GM23338 (cell line): ENCODE measurements around the gene IGF2. TPM values are rescaled to one million over a fixed set of nuclear protein-coding genes. Genes with fewer than 3 reads are reported as not detected.

Experiments
- ATAC-seq: fragments of 200-7000 bp; cut with Tn5 transposase; 3 replicates; pipeline ENCODE4 v1.9.1; 2020
- DNase-seq: peaks from one replicate; pipeline ENCODE4 v3.0.0-alpha.2; 2015; ENCODE audit warnings: low spot score
- H2AFZ ChIP-seq: fragments of 200-600 bp; sonication (generic); 2 replicates; pipeline ENCODE4 v1.8.0; 2016; ENCODE audit warnings: antibody characterized with exemption, mild to moderate bottlenecking, moderate library complexity
- H3F3A ChIP-seq: fragments of 200-600 bp; sonication (generic); replicated peaks from 2 replicates; pipeline ENCODE4 v1.8.0; 2017; ENCODE audit warnings: antibody characterized with exemption, mixed run types, low read depth
- H3K27ac ChIP-seq: fragments of 200-600 bp; sonication (generic); 2 replicates; pipeline ENCODE4 v1.6.1; 2016; ENCODE audit warnings: low read depth
- H3K27me3 ChIP-seq: fragments of 200-600 bp; sonication (generic); 2 replicates; pipeline ENCODE4 v1.8.0; 2016; ENCODE audit warnings: mild to moderate bottlenecking, mixed run types, moderate library complexity; ENCODE audit not compliant: insufficient read depth
- H3K36me3 ChIP-seq: fragments of 200-600 bp; sonication (generic); 2 replicates; pipeline ENCODE4 v1.8.0; 2016; ENCODE audit warnings: mild to moderate bottlenecking; ENCODE audit not compliant: insufficient read depth
- H3K4me1 ChIP-seq: fragments of 200-600 bp; sonication (generic); 2 replicates; pipeline ENCODE4 v1.8.0; 2016; ENCODE audit warnings: mild to moderate bottlenecking, moderate library complexity; ENCODE audit not compliant: insufficient read depth
- H3K4me2 ChIP-seq: fragments of 200-600 bp; sonication (generic); 2 replicates; pipeline ENCODE4 v1.7.1; 2017; ENCODE audit warnings: mixed run types
- H3K4me3 ChIP-seq: fragments of 200-600 bp; sonication (generic); 2 replicates; pipeline ENCODE4 v1.6.1; 2016; ENCODE audit warnings: mixed run types
- H3K79me2 ChIP-seq: fragments of 200-600 bp; sonication (generic); replicated peaks from 2 replicates; pipeline ENCODE4 v1.8.0; 2017; ENCODE audit warnings: mild to moderate bottlenecking; ENCODE audit not compliant: insufficient read depth
- H3K9me2 ChIP-seq: fragments of 200-600 bp; sonication (generic); 2 replicates; pipeline ENCODE4 v1.8.0; 2017; ENCODE audit not compliant: insufficient read depth
- H4K20me1 ChIP-seq: fragments of 200-600 bp; sonication (generic); replicated peaks from 2 replicates; pipeline ENCODE4 v1.8.0; 2017; ENCODE audit warnings: mild to moderate bottlenecking; ENCODE audit not compliant: insufficient read depth
- H3K27ac Mint-ChIP-seq: 2 replicates; pipeline ENCODE4 v1.8.0; 2020; ENCODE audit warnings: inconsistent platforms, mild to moderate bottlenecking, moderate library complexity, mixed read lengths
- H3K27me3 Mint-ChIP-seq: 3 replicates; pipeline ENCODE4 v1.8.0; 2022; ENCODE audit warnings: low read depth, mild to moderate bottlenecking, moderate library complexity, mixed read lengths, inconsistent platforms; ENCODE audit not compliant: insufficient read depth, poor library complexity
- H3K36me3 Mint-ChIP-seq: 3 replicates; pipeline ENCODE4 v1.8.0; 2021; ENCODE audit warnings: low read depth, mild to moderate bottlenecking, inconsistent platforms, moderate library complexity, mixed read lengths
- H3K4me1 Mint-ChIP-seq: 3 replicates; pipeline ENCODE4 v1.8.0; 2020; ENCODE audit warnings: mild to moderate bottlenecking, inconsistent platforms, mixed read lengths
- H3K4me3 Mint-ChIP-seq: 3 replicates; pipeline ENCODE4 v1.8.0; 2021; ENCODE audit warnings: moderate library complexity, mild to moderate bottlenecking, inconsistent platforms, mixed read lengths
- H3K9me3 Mint-ChIP-seq: 3 replicates; pipeline ENCODE4 v1.8.0; 2020; ENCODE audit warnings: moderate library complexity, mild to moderate bottlenecking, inconsistent platforms, mixed read lengths
- CREB1 ChIP-seq: fragments of 250-450 bp; sonication (Bioruptor Pico); IDR thresholded peaks from 2 replicates; pipeline ENCODE4 v1.5.0; 2020; ENCODE audit warnings: low read depth, mild to moderate bottlenecking, moderate library complexity
- EZH2 ChIP-seq: fragments of 200-600 bp; sonication (generic); IDR thresholded peaks from one replicate; pipeline ENCODE4 v1.8.0; 2017; ENCODE audit warnings: antibody characterized with exemption, mild to moderate bottlenecking, low read depth; ENCODE audit not compliant: unreplicated experiment
- EZH2phosphoT487 ChIP-seq: fragments of 200-600 bp; sonication (generic); IDR thresholded peaks from one replicate; pipeline ENCODE4 v1.8.1; 2018; ENCODE audit warnings: antibody characterized with exemption; ENCODE audit not compliant: unreplicated experiment
- JUNB ChIP-seq: IDR thresholded peaks from one replicate; pipeline ENCODE4 v1.6.1; 2016; ENCODE audit warnings: antibody characterized with exemption; ENCODE audit not compliant: unreplicated experiment
- NANOG ChIP-seq: IDR thresholded peaks from 2 replicates; pipeline ENCODE4 v1.6.1; 2016; ENCODE audit warnings: antibody characterized with exemption, borderline replicate concordance
- POLR2AphosphoS5 ChIP-seq: IDR thresholded peaks from 2 replicates; pipeline ENCODE4 v1.6.1; 2016; ENCODE audit warnings: antibody characterized with exemption, low read depth
- ZNF114 ChIP-seq: fragments of 250-450 bp; sonication (Bioruptor Pico); IDR thresholded peaks from 2 replicates; pipeline ENCODE4 v1.5.0; 2020; ENCODE audit warnings: mild to moderate bottlenecking, moderate library complexity
- ZNF331 ChIP-seq: fragments of 250-450 bp; sonication (Bioruptor Pico); IDR thresholded peaks from 2 replicates; pipeline ENCODE4 v1.5.0; 2020; ENCODE audit warnings: low read depth, mild to moderate bottlenecking, moderate library complexity
- polyA plus RNA-seq: library from polyadenylated mRNA; unstranded; fragments of >200 nt; fragmentation: Nextera tagmentation; extraction: Ambion mirVana; gene quantifications from 2 replicates; pipeline ENCODE4 v1.2.1, GENCODE V29; 2016
- total RNA-seq: library from RNA; depleted of rRNA; stranded (reverse); fragments of >200 nt; shearing (Covaris generic); gene quantifications from 2 replicates; pipeline ENCODE4 v1.2.3, GENCODE V29; 2014
- TF ChIP-seq, protein P1 (sequence below): fragments of 250-450 bp; sonication (Bioruptor Pico); IDR thresholded peaks from 2 replicates; pipeline ENCODE4 v1.5.0; 2020; ENCODE audit warnings: mild to moderate bottlenecking, moderate library complexity
- TF ChIP-seq, protein P2 (sequence below), 2 experiments: fragments of 200-600 bp in 1 of 2; sonication (generic) in 1 of 2; conservative IDR thresholded peaks; 2 replicates each; pipeline versions ENCODE4 v1.5.1 to v1.6.1; 2016 to 2017; ENCODE audit warnings: antibody characterized with exemption in 2 of 2, low read depth in 2 of 2, mild to moderate bottlenecking in 2 of 2, moderate library complexity in 1 of 2
- TF ChIP-seq, protein P3 (sequence below): IDR thresholded peaks from one replicate; pipeline ENCODE4 v1.6.1; 2018; ENCODE audit warnings: antibody characterized with exemption; ENCODE audit not compliant: unreplicated experiment

The IGF2 gene
- total and polyA plus RNA-seq, 2 experiments from 2014 or later, result 1.4 to 4.0 TPM

DNA sequence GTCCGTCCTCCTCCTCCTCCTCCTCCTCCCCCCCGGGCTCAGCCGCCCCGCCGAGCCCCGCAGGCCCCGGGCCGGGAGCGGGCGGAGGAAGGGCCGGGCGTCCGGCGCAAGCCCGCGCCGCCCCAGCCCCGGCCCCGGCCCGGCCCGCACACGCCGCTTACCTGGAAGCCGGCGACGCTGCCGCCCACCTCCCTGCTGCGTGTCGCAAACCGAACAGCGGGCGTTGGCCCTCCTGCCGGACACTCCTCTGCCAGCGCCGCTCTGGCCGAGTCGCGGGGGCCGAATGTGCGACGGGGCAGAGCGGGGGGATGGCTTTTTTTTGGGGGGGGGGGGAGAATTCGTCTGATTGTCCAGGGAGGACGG is 1.1 kb downstream of the IGF2 start:
- H3K4me1 ChIP-seq, result peaks cover 13% of the 10 kb centered on the region; the same call in 1 of the 2 replicates
- TF ChIP-seq EZH2, result no peak
- TF ChIP-seq JUNB, result no peak
- TF ChIP-seq POLR2AphosphoS5, result no peak
- TF ChIP-seq, protein P1, sequence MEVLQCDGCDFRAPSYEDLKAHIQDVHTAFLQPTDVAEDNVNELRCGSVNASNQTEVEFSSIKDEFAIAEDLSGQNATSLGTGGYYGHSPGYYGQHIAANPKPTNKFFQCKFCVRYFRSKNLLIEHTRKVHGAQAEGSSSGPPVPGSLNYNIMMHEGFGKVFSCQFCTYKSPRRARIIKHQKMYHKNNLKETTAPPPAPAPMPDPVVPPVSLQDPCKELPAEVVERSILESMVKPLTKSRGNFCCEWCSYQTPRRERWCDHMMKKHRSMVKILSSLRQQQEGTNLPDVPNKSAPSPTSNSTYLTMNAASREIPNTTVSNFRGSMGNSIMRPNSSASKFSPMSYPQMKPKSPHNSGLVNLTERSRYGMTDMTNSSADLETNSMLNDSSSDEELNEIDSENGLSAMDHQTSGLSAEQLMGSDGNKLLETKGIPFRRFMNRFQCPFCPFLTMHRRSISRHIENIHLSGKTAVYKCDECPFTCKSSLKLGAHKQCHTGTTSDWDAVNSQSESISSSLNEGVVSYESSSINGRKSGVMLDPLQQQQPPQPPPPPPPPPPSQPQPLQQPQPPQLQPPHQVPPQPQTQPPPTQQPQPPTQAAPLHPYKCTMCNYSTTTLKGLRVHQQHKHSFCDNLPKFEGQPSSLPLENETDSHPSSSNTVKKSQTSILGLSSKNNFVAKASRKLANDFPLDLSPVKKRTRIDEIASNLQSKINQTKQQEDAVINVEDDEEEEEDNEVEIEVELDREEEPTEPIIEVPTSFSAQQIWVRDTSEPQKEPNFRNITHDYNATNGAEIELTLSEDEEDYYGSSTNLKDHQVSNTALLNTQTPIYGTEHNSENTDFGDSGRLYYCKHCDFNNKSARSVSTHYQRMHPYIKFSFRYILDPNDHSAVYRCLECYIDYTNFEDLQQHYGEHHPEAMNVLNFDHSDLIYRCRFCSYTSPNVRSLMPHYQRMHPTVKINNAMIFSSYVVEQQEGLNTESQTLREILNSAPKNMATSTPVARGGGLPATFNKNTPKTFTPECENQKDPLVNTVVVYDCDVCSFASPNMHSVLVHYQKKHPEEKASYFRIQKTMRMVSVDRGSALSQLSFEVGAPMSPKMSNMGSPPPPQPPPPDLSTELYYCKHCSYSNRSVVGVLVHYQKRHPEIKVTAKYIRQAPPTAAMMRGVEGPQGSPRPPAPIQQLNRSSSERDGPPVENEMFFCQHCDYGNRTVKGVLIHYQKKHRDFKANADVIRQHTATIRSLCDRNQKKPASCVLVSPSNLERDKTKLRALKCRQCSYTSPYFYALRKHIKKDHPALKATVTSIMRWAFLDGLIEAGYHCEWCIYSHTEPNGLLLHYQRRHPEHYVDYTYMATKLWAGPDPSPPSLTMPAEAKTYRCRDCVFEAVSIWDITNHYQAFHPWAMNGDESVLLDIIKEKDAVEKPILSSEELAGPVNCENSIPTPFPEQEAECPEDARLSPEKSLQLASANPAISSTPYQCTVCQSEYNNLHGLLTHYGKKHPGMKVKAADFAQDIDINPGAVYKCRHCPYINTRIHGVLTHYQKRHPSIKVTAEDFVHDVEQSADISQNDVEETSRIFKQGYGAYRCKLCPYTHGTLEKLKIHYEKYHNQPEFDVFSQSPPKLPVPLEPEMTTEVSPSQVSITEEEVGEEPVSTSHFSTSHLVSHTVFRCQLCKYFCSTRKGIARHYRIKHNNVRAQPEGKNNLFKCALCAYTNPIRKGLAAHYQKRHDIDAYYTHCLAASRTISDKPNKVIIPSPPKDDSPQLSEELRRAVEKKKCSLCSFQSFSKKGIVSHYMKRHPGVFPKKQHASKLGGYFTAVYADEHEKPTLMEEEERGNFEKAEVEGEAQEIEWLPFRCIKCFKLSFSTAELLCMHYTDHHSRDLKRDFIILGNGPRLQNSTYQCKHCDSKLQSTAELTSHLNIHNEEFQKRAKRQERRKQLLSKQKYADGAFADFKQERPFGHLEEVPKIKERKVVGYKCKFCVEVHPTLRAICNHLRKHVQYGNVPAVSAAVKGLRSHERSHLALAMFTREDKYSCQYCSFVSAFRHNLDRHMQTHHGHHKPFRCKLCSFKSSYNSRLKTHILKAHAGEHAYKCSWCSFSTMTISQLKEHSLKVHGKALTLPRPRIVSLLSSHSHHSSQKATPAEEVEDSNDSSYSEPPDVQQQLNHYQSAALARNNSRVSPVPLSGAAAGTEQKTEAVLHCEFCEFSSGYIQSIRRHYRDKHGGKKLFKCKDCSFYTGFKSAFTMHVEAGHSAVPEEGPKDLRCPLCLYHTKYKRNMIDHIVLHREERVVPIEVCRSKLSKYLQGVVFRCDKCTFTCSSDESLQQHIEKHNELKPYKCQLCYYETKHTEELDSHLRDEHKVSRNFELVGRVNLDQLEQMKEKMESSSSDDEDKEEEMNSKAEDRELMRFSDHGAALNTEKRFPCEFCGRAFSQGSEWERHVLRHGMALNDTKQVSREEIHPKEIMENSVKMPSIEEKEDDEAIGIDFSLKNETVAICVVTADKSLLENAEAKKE, result no peak
- TF ChIP-seq, protein P2, sequence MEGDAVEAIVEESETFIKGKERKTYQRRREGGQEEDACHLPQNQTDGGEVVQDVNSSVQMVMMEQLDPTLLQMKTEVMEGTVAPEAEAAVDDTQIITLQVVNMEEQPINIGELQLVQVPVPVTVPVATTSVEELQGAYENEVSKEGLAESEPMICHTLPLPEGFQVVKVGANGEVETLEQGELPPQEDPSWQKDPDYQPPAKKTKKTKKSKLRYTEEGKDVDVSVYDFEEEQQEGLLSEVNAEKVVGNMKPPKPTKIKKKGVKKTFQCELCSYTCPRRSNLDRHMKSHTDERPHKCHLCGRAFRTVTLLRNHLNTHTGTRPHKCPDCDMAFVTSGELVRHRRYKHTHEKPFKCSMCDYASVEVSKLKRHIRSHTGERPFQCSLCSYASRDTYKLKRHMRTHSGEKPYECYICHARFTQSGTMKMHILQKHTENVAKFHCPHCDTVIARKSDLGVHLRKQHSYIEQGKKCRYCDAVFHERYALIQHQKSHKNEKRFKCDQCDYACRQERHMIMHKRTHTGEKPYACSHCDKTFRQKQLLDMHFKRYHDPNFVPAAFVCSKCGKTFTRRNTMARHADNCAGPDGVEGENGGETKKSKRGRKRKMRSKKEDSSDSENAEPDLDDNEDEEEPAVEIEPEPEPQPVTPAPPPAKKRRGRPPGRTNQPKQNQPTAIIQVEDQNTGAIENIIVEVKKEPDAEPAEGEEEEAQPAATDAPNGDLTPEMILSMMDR (conservative IDR thresholded peaks at IDR 0.05; ENCODE audit: low read depth in 2 of 2), result no peak
- TF ChIP-seq NANOG, result no peak
- TF ChIP-seq, protein P3, sequence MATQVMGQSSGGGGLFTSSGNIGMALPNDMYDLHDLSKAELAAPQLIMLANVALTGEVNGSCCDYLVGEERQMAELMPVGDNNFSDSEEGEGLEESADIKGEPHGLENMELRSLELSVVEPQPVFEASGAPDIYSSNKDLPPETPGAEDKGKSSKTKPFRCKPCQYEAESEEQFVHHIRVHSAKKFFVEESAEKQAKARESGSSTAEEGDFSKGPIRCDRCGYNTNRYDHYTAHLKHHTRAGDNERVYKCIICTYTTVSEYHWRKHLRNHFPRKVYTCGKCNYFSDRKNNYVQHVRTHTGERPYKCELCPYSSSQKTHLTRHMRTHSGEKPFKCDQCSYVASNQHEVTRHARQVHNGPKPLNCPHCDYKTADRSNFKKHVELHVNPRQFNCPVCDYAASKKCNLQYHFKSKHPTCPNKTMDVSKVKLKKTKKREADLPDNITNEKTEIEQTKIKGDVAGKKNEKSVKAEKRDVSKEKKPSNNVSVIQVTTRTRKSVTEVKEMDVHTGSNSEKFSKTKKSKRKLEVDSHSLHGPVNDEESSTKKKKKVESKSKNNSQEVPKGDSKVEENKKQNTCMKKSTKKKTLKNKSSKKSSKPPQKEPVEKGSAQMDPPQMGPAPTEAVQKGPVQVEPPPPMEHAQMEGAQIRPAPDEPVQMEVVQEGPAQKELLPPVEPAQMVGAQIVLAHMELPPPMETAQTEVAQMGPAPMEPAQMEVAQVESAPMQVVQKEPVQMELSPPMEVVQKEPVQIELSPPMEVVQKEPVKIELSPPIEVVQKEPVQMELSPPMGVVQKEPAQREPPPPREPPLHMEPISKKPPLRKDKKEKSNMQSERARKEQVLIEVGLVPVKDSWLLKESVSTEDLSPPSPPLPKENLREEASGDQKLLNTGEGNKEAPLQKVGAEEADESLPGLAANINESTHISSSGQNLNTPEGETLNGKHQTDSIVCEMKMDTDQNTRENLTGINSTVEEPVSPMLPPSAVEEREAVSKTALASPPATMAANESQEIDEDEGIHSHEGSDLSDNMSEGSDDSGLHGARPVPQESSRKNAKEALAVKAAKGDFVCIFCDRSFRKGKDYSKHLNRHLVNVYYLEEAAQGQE, result no peak
- no peak for TF ChIP-seq ZNF331 (CRISPR knock-in tag)
- TF ChIP-seq ZNF114, result no peak
- TF ChIP-seq CREB1 (CRISPR knock-in tag), result no peak
- TF ChIP-seq EZH2phosphoT487, result no peak
- no peaks in the 10 kb centered on the region; the same call in 1 of the 2 replicates for H3F3A ChIP-seq
- peaks cover 6% of the 10 kb centered on the region; the same call in 1 of the 3 replicates for H3K9me3 Mint-ChIP-seq
- peaks cover 15% of the 10 kb centered on the region for H4K20me1 ChIP-seq
- no peaks in the 10 kb centered on the region for H3K36me3 Mint-ChIP-seq
- no peak overlapping the region for H3K27ac Mint-ChIP-seq
- H3K4me2 ChIP-seq, result peak overlapping the region; percentile 96; the same call in 1 of the 2 replicates
- no peak overlapping the region for H3K27ac ChIP-seq
- no peaks in the 10 kb centered on the region for H3K79me2 ChIP-seq
- H3K4me1 Mint-ChIP-seq, result peaks cover 9% of the 10 kb centered on the region; the same call in 2 of the 3 replicates
- no peaks in the 10 kb centered on the region for H3K36me3 ChIP-seq
- H3K4me3 Mint-ChIP-seq, result peak overlapping the region; percentile 71
- H3K9me2 ChIP-seq, result no peaks in the 10 kb centered on the region
- peaks cover 71% of the 10 kb centered on the region for H3K27me3 Mint-ChIP-seq
- peaks cover 75% of the 10 kb centered on the region for H3K27me3 ChIP-seq
- DNase-seq (peak; percentile 64), ATAC-seq (peak; percentile 3; the same call in 2 of the 3 replicates)
- H3K4me3 ChIP-seq, result peak overlapping the region; percentile 59; the same call in 1 of the 2 replicates
- H2AFZ ChIP-seq, result no peak overlapping the region
